Umbilical cord (tissue), 2 donors: ENCODE measurements around the gene PEMT. TPM values are rescaled to one million over a fixed set of nuclear protein-coding genes. Genes with fewer than 3 reads are reported as not detected.
A peak's percentile ranks its signal among the peaks of the same experiment; 100 is the strongest.

Source experiments
- DNase-seq: peaks from one replicate; pipeline ENCODE4 v3.0.0-alpha.2; 2015; ENCODE audit warnings: low spot score
- total RNA-seq: library from RNA; depleted of rRNA; stranded (reverse); fragments of >200 nt; gene quantifications from one replicate; pipeline ENCODE4 v1.2.3, GENCODE V29; 2014; ENCODE audit warnings: low replicate concordance; ENCODE audit not compliant: insufficient read depth

PEMT gene
- total RNA-seq, 1 donor from 2014 or later, result 23.4 TPM

GRCh38 chr17:17553217-17554195 lies 38.0 kb downstream of the PEMT start:
- DNase-seq, result no peak

- no peak for DNase-seq
These were observed 38.9 kb downstream of the PEMT start for GRCh38 chr17:17552351-17553216.

- peak; percentile 93 for DNase-seq
These were observed 40.1 kb downstream of the PEMT start for GRCh38 chr17:17551361-17551760.

- DNase-seq, result no peak
These were observed 41.7 kb downstream of the PEMT start for GRCh38 chr17:17549732-17550366.

GRCh38 chr17:17548044-17548443 lies 43.5 kb downstream of the PEMT start:
- DNase-seq, result no peak

- DNase-seq, result peak; percentile 62
These were observed 44.2 kb downstream of the PEMT start for GRCh38 chr17:17547210-17547764.

- no peak for DNase-seq
These were observed 44.9 kb downstream of the PEMT start for GRCh38 chr17:17546399-17547185.

GRCh38 chr17:17545984-17546383 lies 45.5 kb downstream of the PEMT start:
- no peak for DNase-seq

- DNase-seq, result peak; percentile 80
These were observed 46.3 kb downstream of the PEMT start for GRCh38 chr17:17545031-17545820.

GRCh38 chr17:17542906-17543635 lies 48.4 kb downstream of the PEMT start:
- DNase-seq, result no peak

- no peak for DNase-seq
These were observed 49.9 kb downstream of the PEMT start for GRCh38 chr17:17541640-17542001.

- DNase-seq, result no peak
These were observed 50.4 kb downstream of the PEMT start for GRCh38 chr17:17540935-17541639.

- no peak for DNase-seq
These were observed 51.1 kb downstream of the PEMT start for GRCh38 chr17:17540278-17540906.

GRCh38 chr17:17539591-17539990 lies 51.9 kb downstream of the PEMT start:
- DNase-seq, result no peak

- DNase-seq, result no peak
These were observed 52.8 kb downstream of the PEMT start for GRCh38 chr17:17538417-17539391.

- DNase-seq, result no peak
These were observed 54.0 kb downstream of the PEMT start for GRCh38 chr17:17537311-17538099.
